ENCODE data around the gene ITGA8. TPM values are rescaled to one million over a fixed set of nuclear protein-coding genes. Genes with fewer than 3 reads are reported as not detected.

The ITGA8 gene
- total RNA-seq, 1 experiment from 2014 or later: not detected

DNA sequence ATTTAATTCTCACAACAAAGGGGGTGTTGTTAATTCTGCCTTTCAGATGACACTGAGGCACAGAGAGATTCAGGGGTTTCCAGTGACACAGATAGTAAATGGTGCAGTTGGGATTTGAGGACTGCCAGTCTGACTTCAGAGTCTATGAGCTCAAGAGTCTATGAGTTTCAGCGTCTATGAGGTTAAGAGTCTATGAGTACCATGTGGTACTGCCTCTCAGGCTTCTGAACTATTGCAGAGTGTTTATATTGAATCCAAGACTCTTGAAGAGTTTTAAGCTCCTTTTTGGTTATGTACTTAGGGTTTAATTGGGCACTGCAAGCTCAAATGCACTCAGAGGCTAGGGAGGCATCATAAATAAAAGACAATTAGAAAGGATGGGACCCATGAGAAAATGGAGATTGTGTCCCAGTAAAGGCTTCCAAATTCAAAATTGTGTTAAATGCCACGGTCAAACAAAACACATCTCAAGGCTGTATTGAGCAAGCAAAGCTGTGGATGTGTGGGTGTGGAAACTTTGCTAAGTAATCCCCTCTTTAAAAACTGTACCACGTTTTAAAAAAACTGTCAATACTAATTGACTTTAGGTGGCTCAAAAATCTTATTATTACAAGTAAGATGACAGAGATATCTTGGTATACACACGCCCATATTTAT lies 224.7 kb downstream of the ITGA8 start:
- Mint-ChIP-seq H3K4me1 (ENCODE audit: insufficient read depth, unreplicated experiment) (no peaks in the 10 kb centered on the region), H3K27me3 (ENCODE audit: insufficient read depth, unreplicated experiment) (no peaks in the 10 kb centered on the region), H3K4me3 (ENCODE audit: unreplicated experiment) (no peak overlapping the region), H3K9me3 (ENCODE audit: unreplicated experiment) (no peaks in the 10 kb centered on the region), H3K36me3 (ENCODE audit: insufficient read depth, unreplicated experiment) (no peaks in the 10 kb centered on the region), H3K27ac (ENCODE audit: low read depth, unreplicated experiment) (no peak overlapping the region)
- CTCF ChIA-PET: no interaction called here
- BruUV-seq (replicated peaks): no TSS peak
- DNase-seq (ENCODE audit: unreplicated experiment): no peak
- intact Hi-C loops (cut with micrococcal nuclease): no loop called here
- TF ChIP-seq, protein P1, sequence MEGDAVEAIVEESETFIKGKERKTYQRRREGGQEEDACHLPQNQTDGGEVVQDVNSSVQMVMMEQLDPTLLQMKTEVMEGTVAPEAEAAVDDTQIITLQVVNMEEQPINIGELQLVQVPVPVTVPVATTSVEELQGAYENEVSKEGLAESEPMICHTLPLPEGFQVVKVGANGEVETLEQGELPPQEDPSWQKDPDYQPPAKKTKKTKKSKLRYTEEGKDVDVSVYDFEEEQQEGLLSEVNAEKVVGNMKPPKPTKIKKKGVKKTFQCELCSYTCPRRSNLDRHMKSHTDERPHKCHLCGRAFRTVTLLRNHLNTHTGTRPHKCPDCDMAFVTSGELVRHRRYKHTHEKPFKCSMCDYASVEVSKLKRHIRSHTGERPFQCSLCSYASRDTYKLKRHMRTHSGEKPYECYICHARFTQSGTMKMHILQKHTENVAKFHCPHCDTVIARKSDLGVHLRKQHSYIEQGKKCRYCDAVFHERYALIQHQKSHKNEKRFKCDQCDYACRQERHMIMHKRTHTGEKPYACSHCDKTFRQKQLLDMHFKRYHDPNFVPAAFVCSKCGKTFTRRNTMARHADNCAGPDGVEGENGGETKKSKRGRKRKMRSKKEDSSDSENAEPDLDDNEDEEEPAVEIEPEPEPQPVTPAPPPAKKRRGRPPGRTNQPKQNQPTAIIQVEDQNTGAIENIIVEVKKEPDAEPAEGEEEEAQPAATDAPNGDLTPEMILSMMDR (IDR thresholded peaks at IDR 0.05; ENCODE audit: unreplicated experiment): no peak
- POLR2A ChIA-PET: no interaction called here

DNA sequence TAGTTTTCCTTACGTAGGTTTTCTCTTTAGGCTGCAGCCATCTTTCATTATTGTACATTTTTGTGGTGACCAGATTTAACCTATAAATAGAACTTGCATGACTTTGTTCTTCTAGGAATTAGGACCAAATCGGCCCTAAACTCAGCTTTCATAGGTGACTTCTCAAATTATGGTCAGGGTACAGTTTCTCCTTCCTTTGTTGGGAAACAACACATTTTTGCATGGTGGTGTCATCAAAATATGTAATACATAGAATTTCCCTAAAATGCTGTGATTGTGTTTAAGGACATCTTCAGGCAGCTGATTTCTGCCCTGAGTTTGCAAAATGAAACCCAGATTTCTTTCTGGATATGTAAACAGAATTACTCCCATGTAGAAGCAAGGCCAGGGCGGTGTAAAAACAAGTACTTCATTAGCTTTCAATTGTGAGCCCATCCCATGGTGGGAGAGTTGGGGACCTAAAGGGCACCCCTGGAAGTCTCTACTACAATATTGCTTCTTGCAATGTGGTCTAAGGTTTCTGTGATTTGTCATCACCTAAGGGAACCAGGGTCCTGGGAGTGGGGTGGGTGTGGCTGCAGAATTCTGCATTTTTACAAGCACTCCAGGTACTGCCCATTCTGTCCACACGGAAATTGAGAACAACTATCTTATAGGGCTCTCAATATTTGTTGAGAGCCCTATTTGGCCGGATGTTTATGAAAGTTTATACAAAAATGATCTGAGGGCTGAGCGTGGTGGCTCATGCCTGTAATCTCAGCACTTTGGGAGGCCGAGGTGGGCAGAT lies 227.7 kb downstream of the ITGA8 start:
- ChIA-PET POLR2A (interaction anchor here (1.0 kb wide), 1 partner anchor 16 kb away, joined by 3 read pairs; no protein-coding TSS in a partner anchor), CTCF (no interaction called here)
- BruUV-seq (replicated peaks): no TSS peak
- Mint-ChIP-seq H3K27ac (ENCODE audit: low read depth, unreplicated experiment) (no peak overlapping the region), H3K27me3 (ENCODE audit: insufficient read depth, unreplicated experiment) (peaks cover 9% of the 10 kb centered on the region), H3K36me3 (ENCODE audit: insufficient read depth, unreplicated experiment) (no peaks in the 10 kb centered on the region), H3K9me3 (ENCODE audit: unreplicated experiment) (no peaks in the 10 kb centered on the region), H3K4me3 (ENCODE audit: unreplicated experiment) (no peak overlapping the region), H3K4me1 (ENCODE audit: insufficient read depth, unreplicated experiment) (no peaks in the 10 kb centered on the region)
- TF ChIP-seq, protein P1 (IDR thresholded peaks at IDR 0.05; ENCODE audit: unreplicated experiment): no peak
- DNase-seq (ENCODE audit: unreplicated experiment): no peak
- intact Hi-C loops (cut with micrococcal nuclease): no loop called here

DNA sequence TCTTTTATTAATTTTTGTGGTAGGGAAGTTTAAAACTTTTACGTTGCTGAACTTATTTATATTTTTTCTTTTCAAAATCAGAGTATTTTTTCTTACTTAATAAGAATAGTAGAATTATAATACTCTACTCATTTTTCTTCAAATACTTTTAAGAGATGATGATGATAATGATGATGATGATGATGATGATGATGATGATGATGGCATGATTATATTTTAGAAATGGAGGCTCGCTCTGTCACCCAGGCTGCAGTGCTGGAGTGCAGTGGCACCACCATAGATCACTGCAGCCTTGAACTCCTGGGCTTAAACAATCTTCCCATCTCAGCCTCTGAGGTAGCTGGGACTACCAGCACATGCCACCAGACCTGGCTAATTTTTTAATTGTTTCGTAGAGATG lies 230.3 kb downstream of the ITGA8 start:
- Mint-ChIP-seq H3K4me3 (ENCODE audit: unreplicated experiment) (no peak overlapping the region), H3K36me3 (ENCODE audit: insufficient read depth, unreplicated experiment) (no peaks in the 10 kb centered on the region), H3K27me3 (ENCODE audit: insufficient read depth, unreplicated experiment) (peaks cover 9% of the 10 kb centered on the region), H3K4me1 (ENCODE audit: insufficient read depth, unreplicated experiment) (no peaks in the 10 kb centered on the region), H3K27ac (ENCODE audit: low read depth, unreplicated experiment) (no peak overlapping the region), H3K9me3 (ENCODE audit: unreplicated experiment) (no peaks in the 10 kb centered on the region)
- ChIA-PET CTCF (interaction anchor here (0.6 kb wide), 1 partner anchor 96 kb away, joined by 3 read pairs; no protein-coding TSS in a partner anchor), POLR2A (no interaction called here)
- TF ChIP-seq, protein P1 (IDR thresholded peaks at IDR 0.05; ENCODE audit: unreplicated experiment): no peak
- intact Hi-C loops (cut with micrococcal nuclease): no loop called here
- no peak for DNase-seq (ENCODE audit: unreplicated experiment)
- no TSS peak for BruUV-seq (replicated peaks)

DNA sequence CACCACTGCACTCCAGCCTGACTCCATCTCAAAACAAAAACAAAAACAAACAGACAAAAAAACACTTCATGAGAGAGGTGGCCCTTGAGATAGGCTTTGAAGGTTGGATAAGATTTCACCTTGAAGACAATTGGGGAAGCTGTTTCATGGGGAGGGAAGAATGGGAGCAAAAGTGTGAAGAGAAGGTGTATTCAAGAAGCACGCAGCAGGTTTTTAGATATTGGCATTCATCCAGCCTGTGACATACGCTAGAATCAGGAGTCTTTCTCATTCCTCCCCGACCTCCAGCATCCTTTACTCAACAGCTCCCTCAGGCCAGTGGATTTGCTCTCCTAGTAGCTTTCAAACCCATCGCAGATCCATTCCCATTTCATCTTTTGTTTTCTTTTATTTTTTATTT lies 232.3 kb downstream of the ITGA8 start:
- CTCF ChIA-PET: no interaction called here
- no peaks in the 10 kb centered on the region for H3K36me3 Mint-ChIP-seq (ENCODE audit: insufficient read depth, unreplicated experiment)
- BruUV-seq (replicated peaks): no TSS peak
- H3K4me3 Mint-ChIP-seq (ENCODE audit: unreplicated experiment): no peak overlapping the region
- H3K4me1 Mint-ChIP-seq (ENCODE audit: insufficient read depth, unreplicated experiment): no peaks in the 10 kb centered on the region
- no peaks in the 10 kb centered on the region for H3K9me3 Mint-ChIP-seq (ENCODE audit: unreplicated experiment)
- no peak for DNase-seq (ENCODE audit: unreplicated experiment)
- POLR2A ChIA-PET: no interaction called here
- intact Hi-C loops (cut with micrococcal nuclease): no loop called here
- no peak overlapping the region for H3K27ac Mint-ChIP-seq (ENCODE audit: low read depth, unreplicated experiment)
- H3K27me3 Mint-ChIP-seq (ENCODE audit: insufficient read depth, unreplicated experiment): peaks cover 19% of the 10 kb centered on the region
- TF ChIP-seq, protein P1 (IDR thresholded peaks at IDR 0.05; ENCODE audit: unreplicated experiment): no peak

Measured in MCF 10A (cell line).